Fibroblast of lung (primary cell): ENCODE results near the gene HCN1. TPM values are rescaled to one million over a fixed set of nuclear protein-coding genes. Genes with fewer than 3 reads are reported as not detected.

Source experiments
- DNase-seq, 2 donors: peaks; one replicate each; pipeline versions ENCODE4 v3.0.0 to v3.0.0-alpha.2; 2010; ENCODE audit warnings: low read depth in 2 of 2
- H2AFZ ChIP-seq: 2 replicates; pipeline ENCODE4 v1.5.1; 2012; ENCODE audit warnings: low read length, control low read depth, inconsistent platforms
- H3K27ac ChIP-seq: 2 replicates; pipeline ENCODE4 v1.5.1; 2011; ENCODE audit warnings: low read length, control low read depth; ENCODE audit not compliant: insufficient read depth
- H3K27me3 ChIP-seq: 2 replicates; pipeline ENCODE4 v1.5.1; 2011; ENCODE audit warnings: mild to moderate bottlenecking, low read length; ENCODE audit not compliant: control insufficient read depth, insufficient read depth
- H3K36me3 ChIP-seq: 2 replicates; pipeline ENCODE4 v1.5.1; 2011; ENCODE audit warnings: low read length; ENCODE audit not compliant: control insufficient read depth, insufficient read depth
- H3K4me1 ChIP-seq: 2 replicates; pipeline ENCODE4 v1.5.1; 2011; ENCODE audit warnings: low read length; ENCODE audit not compliant: control insufficient read depth, insufficient read depth; ENCODE audit errors: extremely low read depth
- H3K4me2 ChIP-seq: 2 replicates; pipeline ENCODE4 v1.5.1; 2011; ENCODE audit warnings: low read length, control low read depth; ENCODE audit not compliant: insufficient read depth; ENCODE audit errors: extremely low read depth
- H3K4me3 ChIP-seq, 4 experiments: fragments of 200-600 bp in 1 of 4; sonication (generic) in 1 of 4; replicated peaks in 1 of 4; 2 replicates each; pipeline ENCODE4 v1.5.1; 2011 to 2016; ENCODE audit warnings: low read length in 4 of 4, low read depth in 3 of 4, mild to moderate bottlenecking in 3 of 4, control low read depth in 2 of 4, inconsistent platforms in 1 of 4, mixed read lengths in 1 of 4; ENCODE audit not compliant: insufficient read depth in 1 of 4; ENCODE audit errors: control extremely low read depth in 1 of 4
- H3K79me2 ChIP-seq: 2 replicates; pipeline ENCODE4 v1.5.1; 2012; ENCODE audit warnings: mild to moderate bottlenecking, low read length, inconsistent platforms; ENCODE audit not compliant: control insufficient read depth, insufficient read depth
- H3K9ac ChIP-seq: 2 replicates; pipeline ENCODE4 v1.5.1; 2011; ENCODE audit warnings: mild to moderate bottlenecking, low read length, control low read depth; ENCODE audit not compliant: insufficient read depth
- H3K9me3 ChIP-seq: 2 replicates; pipeline ENCODE4 v1.5.1; 2012; ENCODE audit warnings: low read depth, low read length; ENCODE audit not compliant: control insufficient read depth, insufficient read depth
- H4K20me1 ChIP-seq: 2 replicates; pipeline ENCODE4 v1.5.1; 2011; ENCODE audit warnings: low read length; ENCODE audit not compliant: control insufficient read depth, insufficient read depth; ENCODE audit errors: extremely low read depth
- CTCF ChIP-seq, 2 donors: IDR thresholded peaks in 1 of 2; conservative IDR thresholded peaks in 1 of 2; 1 replicate in 1 of 2; 2 replicates in 1 of 2; pipeline ENCODE4 v1.5.1; 2011 to 2012; ENCODE audit warnings: low read length in 2 of 2, control low read depth in 1 of 2, inconsistent platforms in 1 of 2, low read depth in 1 of 2, mild to moderate bottlenecking in 1 of 2
- EZH2 ChIP-seq: IDR thresholded peaks from 2 replicates; pipeline ENCODE4 v1.5.1; 2012; ENCODE audit warnings: low read length, control low read depth, mild to moderate bottlenecking; ENCODE audit errors: missing control alignments
- polyA plus RNA-seq, 2 donors: library from polyadenylated mRNA; depleted of rRNA in 1 of 2; stranded (reverse) in 1 of 2; unstranded in 1 of 2; fragments of >200 nt; gene quantifications; 2 replicates each; pipeline ENCODE4 v1.2.1, GENCODE V29; 2011 to 2012; ENCODE audit warnings: missing spikeins in 1 of 2
- total RNA-seq: library from RNA; depleted of rRNA; stranded (reverse); fragments of >200 nt; gene quantifications from 2 replicates; pipeline ENCODE4 v1.2.1, GENCODE V29; 2014

The HCN1 gene
- total and polyA plus RNA-seq, 2 donors (not counting 1 experiment from before 2014, with no cell fraction given): not detected

- H3K4me2 ChIP-seq: no peak overlapping the region
- H4K20me1 ChIP-seq: no peaks in the 10 kb centered on the region
- no peaks in the 10 kb centered on the region for H3K27me3 ChIP-seq
- H3K27ac ChIP-seq: no peak overlapping the region
- H3K4me1 ChIP-seq: no peaks in the 10 kb centered on the region
- H3K9ac ChIP-seq: no peak overlapping the region
- H3K4me3 ChIP-seq: no peak overlapping the region
- TF ChIP-seq EZH2 (no peak), CTCF (conservative IDR thresholded peaks at IDR 0.05 in 1 of 2, IDR thresholded peaks at IDR 0.05 in 1 of 2; ENCODE audit: low read depth in 1 of 2, low read length in 2 of 2) (no peak)
- H2AFZ ChIP-seq: no peak overlapping the region
- H3K9me3 ChIP-seq: no peaks in the 10 kb centered on the region
- H3K36me3 ChIP-seq: no peaks in the 10 kb centered on the region
- no peak for DNase-seq
- H3K79me2 ChIP-seq: no peaks in the 10 kb centered on the region
Measured at GRCh38 chr5:45639040-45639439, 57.1 kb downstream of the HCN1 start.

GRCh38 chr5:45627076-45627656, 69.0 kb downstream of the HCN1 start:
- Histone ChIP-seq H2AFZ (no peak overlapping the region), H3K4me3 (no peak overlapping the region), H3K4me1 (no peaks in the 10 kb centered on the region), H3K9ac (no peak overlapping the region), H3K36me3 (no peaks in the 10 kb centered on the region), H4K20me1 (no peaks in the 10 kb centered on the region), H3K27me3 (no peaks in the 10 kb centered on the region), H3K4me2 (no peak overlapping the region), H3K9me3 (no peaks in the 10 kb centered on the region), H3K79me2 (no peaks in the 10 kb centered on the region), H3K27ac (no peak overlapping the region)
- no peak for TF ChIP-seq CTCF (conservative IDR thresholded peaks at IDR 0.05 in 1 of 2, IDR thresholded peaks at IDR 0.05 in 1 of 2; ENCODE audit: low read depth in 1 of 2, low read length in 2 of 2)
- TF ChIP-seq EZH2: no peak
- no peak for DNase-seq

GRCh38 chr5:45623832-45624231, 72.3 kb downstream of the HCN1 start:
- Histone ChIP-seq H3K4me1 (no peaks in the 10 kb centered on the region), H2AFZ (no peak overlapping the region), H3K9me3 (no peaks in the 10 kb centered on the region), H3K36me3 (no peaks in the 10 kb centered on the region), H3K9ac (no peak overlapping the region), H3K4me2 (no peak overlapping the region), H3K27me3 (no peaks in the 10 kb centered on the region), H3K79me2 (no peaks in the 10 kb centered on the region), H4K20me1 (no peaks in the 10 kb centered on the region), H3K4me3 (no peak overlapping the region), H3K27ac (no peak overlapping the region)
- TF ChIP-seq EZH2: no peak
- TF ChIP-seq CTCF (conservative IDR thresholded peaks at IDR 0.05 in 1 of 2, IDR thresholded peaks at IDR 0.05 in 1 of 2; ENCODE audit: low read depth in 1 of 2, low read length in 2 of 2): no peak
- no peak for DNase-seq
